ENCODE results near the gene AGFG1.
"Not testable (repeated sequence)": the region's sequence is repeated elsewhere in the genome, so short reads cannot be mapped to it uniquely, and the experiment has no call there.

Gene AGFG1

GRCh38 chr2:227491386-227491785, 19.4 kb downstream of the AGFG1 start:
- in situ Hi-C loops (cut with MboI; ENCODE audit: low sequenced_read_pairs), result loop anchor here (25.0 kb wide), 1 partner anchor 271 kb away; no protein-coding TSS in a partner anchor

DNA sequence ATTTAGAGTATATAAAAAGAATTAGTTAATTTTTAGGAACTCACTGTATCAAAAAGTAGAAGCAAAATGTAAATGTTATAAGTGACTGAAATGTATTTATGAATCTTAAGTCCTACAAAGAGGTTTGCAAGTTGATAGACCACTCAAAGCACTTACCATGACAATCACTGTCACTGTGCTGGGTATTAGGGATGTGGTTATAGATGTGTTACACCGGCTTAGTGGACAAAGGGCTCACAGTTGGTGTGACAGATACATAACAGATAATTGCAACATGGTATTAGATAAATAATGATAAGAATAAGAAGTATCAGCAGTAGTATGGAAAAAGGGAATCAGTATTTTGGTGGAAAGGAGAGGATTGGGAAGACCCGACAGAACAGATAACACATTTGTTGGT, 21.6 kb downstream of the AGFG1 start:
- in situ Hi-C loops (cut with MboI; ENCODE audit: low sequenced_read_pairs), result loop anchor here (25.0 kb wide), 1 partner anchor 269 kb away; no protein-coding TSS in a partner anchor

- in situ Hi-C loops (cut with MboI; ENCODE audit: low sequenced_read_pairs), result loop anchor here (25.0 kb wide), 1 partner anchor 265 kb away; no protein-coding TSS in a partner anchor
Observed at GRCh38 chr2:227497158-227497557, 25.2 kb downstream of the AGFG1 start.

- in situ Hi-C loops (cut with MboI; ENCODE audit: low sequenced_read_pairs), result loop anchor here (25.0 kb wide), 1 partner anchor 263 kb away; no protein-coding TSS in a partner anchor
Observed at GRCh38 chr2:227499627-227500300, 27.8 kb downstream of the AGFG1 start.

DNA sequence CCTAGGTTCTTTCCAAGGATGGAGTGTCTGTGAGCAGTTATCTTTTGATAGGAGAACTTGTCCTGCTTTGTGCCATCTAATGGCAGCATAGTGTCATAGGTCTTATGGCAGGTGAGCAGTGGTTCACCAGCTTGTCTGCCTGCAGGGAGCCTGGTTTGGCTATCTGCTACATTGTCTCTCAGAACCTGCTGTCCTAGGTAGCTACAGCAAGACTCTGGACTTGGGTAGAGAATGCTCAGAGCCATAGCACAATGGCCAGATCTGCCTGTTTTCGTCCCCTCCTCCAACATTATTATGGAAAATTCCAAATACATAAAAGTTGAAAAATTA, 28.3 kb downstream of the AGFG1 start:
- in situ Hi-C loops (cut with MboI; ENCODE audit: low sequenced_read_pairs), result no loop called here

DNA sequence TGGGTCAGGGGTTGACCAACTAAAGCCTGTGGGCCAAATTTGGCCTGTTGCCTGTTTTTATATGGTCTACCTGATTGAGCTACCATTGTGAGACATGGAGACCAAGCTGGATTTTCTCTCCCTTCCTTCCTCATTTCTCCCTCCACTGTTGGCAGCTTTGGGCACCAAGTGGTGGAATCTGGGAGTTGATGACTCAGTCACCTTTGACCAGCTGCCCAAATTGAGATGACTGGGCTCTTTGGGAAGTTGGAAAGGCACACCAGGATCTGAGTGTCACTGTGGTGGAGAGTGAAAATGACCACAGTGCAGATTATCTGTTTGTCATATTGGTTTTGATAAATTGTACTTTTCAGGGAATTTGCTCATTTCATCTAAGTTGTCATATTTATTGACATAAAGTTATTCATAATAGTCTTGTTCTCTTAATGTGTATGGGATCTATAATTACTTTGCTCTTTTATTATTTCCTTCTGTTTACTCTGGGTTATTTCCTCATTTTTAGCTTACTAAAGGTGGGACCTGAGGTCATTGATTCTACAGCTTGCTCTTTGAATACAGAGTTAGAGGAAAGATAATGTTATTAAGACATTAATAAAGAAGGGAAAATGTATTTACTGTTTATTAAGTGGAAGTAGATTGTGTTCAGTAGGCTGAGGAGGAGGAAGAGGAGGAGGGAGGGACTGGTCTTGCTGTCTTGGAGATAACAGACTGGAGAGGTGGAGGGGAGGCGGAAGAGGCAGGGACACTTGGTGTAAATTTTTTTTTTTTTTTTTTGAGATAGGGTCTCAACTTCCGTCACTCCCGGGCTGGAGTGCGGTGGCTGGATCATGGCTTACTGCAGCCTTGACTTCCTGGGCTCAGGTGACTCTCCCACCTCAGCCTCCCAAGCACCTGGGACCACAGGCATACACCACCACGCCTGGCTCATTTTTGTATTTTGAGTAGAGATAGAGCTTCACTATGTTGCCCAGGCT, 31.8 kb downstream of the AGFG1 start:
- in situ Hi-C loops (cut with MboI; ENCODE audit: low sequenced_read_pairs), result no loop called here

GRCh38 chr2:227504700-227505099, 32.7 kb downstream of the AGFG1 start:
- in situ Hi-C loops (cut with MboI; ENCODE audit: low sequenced_read_pairs), result no loop called here

DNA sequence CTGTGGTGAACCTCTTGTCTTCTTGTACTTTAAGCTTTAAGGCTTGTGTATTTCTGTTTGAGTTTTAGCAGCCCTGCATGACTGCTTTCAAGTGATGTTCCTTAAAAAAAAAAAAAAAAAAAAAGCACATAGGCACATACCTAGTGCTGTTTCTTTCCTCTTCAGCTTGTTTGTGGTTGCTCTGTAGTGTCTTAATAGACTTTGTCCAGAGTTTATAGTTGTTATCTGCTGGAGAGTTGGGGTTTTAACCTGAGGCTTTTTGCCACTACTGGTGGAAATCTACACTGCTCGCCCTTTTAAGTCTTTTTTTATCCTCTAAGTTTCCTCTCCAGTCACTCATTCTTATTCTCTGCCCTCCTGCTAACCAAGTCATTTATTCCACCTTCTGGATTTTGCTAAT, 34.5 kb downstream of the AGFG1 start:
- in situ Hi-C loops (cut with MboI; ENCODE audit: low sequenced_read_pairs), result no loop called here

- in situ Hi-C loops (cut with MboI; ENCODE audit: low sequenced_read_pairs), result no loop called here
Observed at GRCh38 chr2:227507963-227508362, 36.0 kb downstream of the AGFG1 start.

DNA sequence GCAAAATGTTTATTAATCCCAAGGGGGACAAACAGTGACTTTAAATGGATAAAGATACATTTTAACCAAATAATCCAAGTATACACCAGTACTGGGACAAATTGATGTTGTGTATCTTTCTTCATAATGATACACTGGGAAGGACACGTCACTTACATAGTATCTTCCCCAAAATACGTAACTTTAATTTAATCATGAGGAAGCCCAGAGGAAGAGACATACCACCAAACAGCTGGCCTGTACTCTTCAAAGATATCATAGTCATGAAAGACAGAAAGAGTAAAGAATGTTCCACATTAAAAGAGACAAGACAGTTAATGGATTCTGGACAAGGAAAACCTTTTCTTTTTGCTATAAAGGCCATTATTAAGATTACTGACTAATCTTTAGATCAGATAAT, 37.1 kb downstream of the AGFG1 start:
- in situ Hi-C loops (cut with MboI; ENCODE audit: low sequenced_read_pairs), result no loop called here

DNA sequence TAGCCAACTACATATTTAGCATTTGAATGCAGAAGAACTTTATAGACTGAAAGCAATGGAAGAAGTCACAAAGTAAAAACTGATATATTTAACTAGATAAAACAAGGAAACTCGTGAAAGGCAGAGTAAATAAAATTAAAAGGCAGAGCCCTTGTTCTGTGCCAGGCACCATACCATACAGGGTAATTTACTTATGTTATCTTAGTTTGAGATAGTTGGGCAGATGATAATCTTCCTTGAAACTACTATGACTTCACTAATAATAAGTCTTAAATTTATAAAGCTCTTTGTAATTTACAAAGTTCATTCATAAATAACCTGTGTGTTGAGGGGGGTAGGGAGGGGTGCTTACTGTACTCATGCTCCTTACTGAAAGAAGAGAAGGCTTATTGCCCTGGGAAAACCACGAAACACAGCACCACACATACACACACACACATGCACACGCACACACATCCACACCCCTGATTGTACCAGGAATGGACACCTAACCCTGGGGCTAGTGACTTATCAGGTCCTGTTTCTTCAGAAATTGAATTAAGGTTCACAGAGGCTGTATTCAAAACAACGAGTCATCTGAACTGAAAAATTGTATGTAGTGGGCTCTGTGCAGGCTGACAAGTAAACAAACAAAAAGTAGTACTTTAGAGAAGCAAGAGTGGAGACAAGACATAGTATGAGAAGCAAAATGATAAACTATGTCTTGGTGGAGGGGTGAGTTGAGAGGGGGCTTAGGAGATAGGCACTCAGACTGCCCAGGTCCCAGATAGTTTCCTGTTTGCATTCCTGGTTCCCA, 38.1 kb downstream of the AGFG1 start:
- in situ Hi-C loops (cut with MboI; ENCODE audit: low sequenced_read_pairs), result no loop called here

GRCh38 chr2:227510620-227510958, 38.6 kb downstream of the AGFG1 start:
- in situ Hi-C loops (cut with MboI; ENCODE audit: low sequenced_read_pairs), result no loop called here

GRCh38 chr2:227511239-227511930, 39.4 kb downstream of the AGFG1 start:
- in situ Hi-C loops (cut with MboI; ENCODE audit: low sequenced_read_pairs), result no loop called here

- in situ Hi-C loops (cut with MboI; ENCODE audit: low sequenced_read_pairs), result no loop called here
Observed at GRCh38 chr2:227511955-227512354, 40.0 kb downstream of the AGFG1 start.

DNA sequence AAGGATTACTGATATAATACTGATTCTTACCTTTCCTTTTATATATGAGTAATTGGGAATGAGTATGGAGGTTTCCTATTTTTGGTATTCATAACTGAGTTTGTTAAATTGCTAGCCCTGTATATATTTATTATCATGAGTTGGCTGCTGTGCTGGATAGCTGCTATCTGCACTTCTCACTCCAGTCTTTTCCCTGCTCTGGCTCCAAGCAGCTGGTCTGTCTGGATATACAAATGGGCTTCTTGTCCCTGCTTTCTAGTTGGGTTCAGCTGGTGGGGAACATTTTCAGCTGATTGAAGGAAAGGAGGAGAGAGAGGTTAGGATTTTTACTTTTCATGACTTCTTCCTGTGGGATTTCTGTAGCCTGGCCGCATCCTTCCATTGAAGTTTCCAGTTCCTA, 41.2 kb downstream of the AGFG1 start:
- in situ Hi-C loops (cut with MboI; ENCODE audit: low sequenced_read_pairs), result no loop called here

GRCh38 chr2:227515742-227516141, 43.8 kb downstream of the AGFG1 start:
- in situ Hi-C loops (cut with MboI; ENCODE audit: low sequenced_read_pairs), result no loop called here

DNA sequence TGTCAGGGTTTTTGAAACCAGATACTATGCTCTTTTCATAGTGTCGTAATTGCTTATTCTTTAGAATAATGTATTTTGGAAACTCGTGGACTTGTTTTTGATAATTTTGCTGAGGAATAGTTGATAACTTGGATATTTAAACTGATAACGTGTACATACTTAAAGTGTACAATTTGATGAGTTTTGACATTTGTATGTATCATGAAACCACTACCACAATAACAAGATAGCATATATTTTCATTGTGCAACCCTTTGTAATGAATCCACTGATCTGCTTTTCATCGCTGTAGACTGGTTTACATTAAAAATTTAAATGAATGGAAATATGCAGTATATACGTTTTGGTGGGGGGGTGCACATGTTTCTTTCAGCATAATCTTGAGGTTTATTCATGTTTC, 45.8 kb downstream of the AGFG1 start:
- in situ Hi-C loops (cut with MboI; ENCODE audit: low sequenced_read_pairs), result no loop called here

- in situ Hi-C loops (cut with MboI; ENCODE audit: low sequenced_read_pairs), result not testable (repeated sequence)
Observed at GRCh38 chr2:227518278-227518865, 46.4 kb downstream of the AGFG1 start.

DNA sequence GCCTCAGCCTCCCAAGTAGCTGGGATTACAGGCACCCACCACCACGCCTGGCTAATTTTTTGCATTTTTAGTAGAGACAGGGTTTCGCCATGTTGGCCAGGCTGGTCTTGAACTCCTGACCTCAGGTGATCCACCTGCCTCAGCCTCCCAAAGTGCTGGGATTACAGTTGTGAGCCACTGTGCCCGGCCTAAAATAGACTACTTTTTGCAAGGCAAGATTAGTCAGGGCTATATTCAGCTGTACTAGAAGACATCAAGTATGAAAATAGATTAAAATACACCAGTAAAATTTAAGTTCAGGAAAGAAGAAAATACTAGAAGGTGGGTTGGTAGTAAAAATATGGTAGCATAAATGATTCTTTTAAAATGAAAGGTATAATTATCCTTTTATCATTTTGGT, 49.2 kb downstream of the AGFG1 start:
- in situ Hi-C loops (cut with MboI; ENCODE audit: low sequenced_read_pairs), result not testable (repeated sequence)

GRCh38 chr2:227524665-227525064, 52.7 kb downstream of the AGFG1 start:
- in situ Hi-C loops (cut with MboI; ENCODE audit: low sequenced_read_pairs), result no loop called here
